Endothelial cell of hepatic sinusoid (primary cell): ENCODE measurements around the gene KRT83.

Source experiments
- in situ Hi-C: cut with HindIII; loops from 2 replicates; pipeline ENCODE4 v1.10.0; 2017; ENCODE audit warnings: low sequenced_read_pairs

KRT83 gene

GRCh38 chr12:52267266-52267665 is 53.9 kb downstream of the KRT83 start:
- in situ Hi-C loops, result no loop called here

GRCh38 chr12:52266514-52266913 is 54.7 kb downstream of the KRT83 start:
- in situ Hi-C loops, result no loop called here

GRCh38 chr12:52264435-52264825 is 56.8 kb downstream of the KRT83 start:
- in situ Hi-C loops, result no loop called here
